Mesenchymal stem cell (in vitro differentiated cells and primary cell): Measurements from ENCODE around the gene UBL4A.

Experiments used
- DNase-seq: peaks from one replicate; pipeline ENCODE4 v3.0.0-alpha.2; 2013
- H2AFZ ChIP-seq: one replicate; pipeline ENCODE4 v1.6.1; 2013; ENCODE audit warnings: low read depth, mild to moderate bottlenecking, control low read depth, inconsistent platforms, low read length, moderate library complexity
- H2AK5ac ChIP-seq: 2 replicates; pipeline ENCODE4 v1.6.1; 2013; ENCODE audit warnings: low read length, moderate library complexity, mild to moderate bottlenecking, inconsistent platforms; ENCODE audit not compliant: severe bottlenecking
- H2BK120ac ChIP-seq: one replicate; pipeline ENCODE4 v1.6.1; 2013; ENCODE audit warnings: low read depth, mild to moderate bottlenecking, inconsistent platforms, low read length, moderate library complexity
- H2BK12ac ChIP-seq, 2 experiments: one replicate each; pipeline ENCODE4 v1.6.1; 2013; ENCODE audit warnings: inconsistent platforms in 2 of 2, low read length in 2 of 2, mild to moderate bottlenecking in 2 of 2, moderate library complexity in 2 of 2, control low read depth in 1 of 2
- H2BK15ac ChIP-seq: one replicate; pipeline ENCODE4 v1.6.1; 2013; ENCODE audit warnings: mild to moderate bottlenecking, low read depth, inconsistent platforms; ENCODE audit not compliant: poor library complexity, severe bottlenecking
- H2BK5ac ChIP-seq: 2 replicates; pipeline ENCODE4 v1.6.1; 2013; ENCODE audit warnings: low read depth, mild to moderate bottlenecking, low read length, control low read depth, inconsistent platforms; ENCODE audit not compliant: poor library complexity, severe bottlenecking
- H3K14ac ChIP-seq, 2 experiments: one replicate each; pipeline ENCODE4 v1.6.1; 2013; ENCODE audit warnings: inconsistent platforms in 2 of 2, low read length in 2 of 2, control low read depth in 1 of 2, mild to moderate bottlenecking in 1 of 2, moderate library complexity in 1 of 2
- H3K18ac ChIP-seq, 2 experiments: one replicate each; pipeline ENCODE4 v1.6.1; 2013; ENCODE audit warnings: inconsistent platforms in 2 of 2, low read length in 2 of 2, control low read depth in 1 of 2, low read depth in 1 of 2, mild to moderate bottlenecking in 1 of 2
- H3K23ac ChIP-seq, 2 experiments: one replicate each; pipeline ENCODE4 v1.6.1; 2013; ENCODE audit warnings: inconsistent platforms in 2 of 2, low read length in 2 of 2, mild to moderate bottlenecking in 2 of 2, moderate library complexity in 2 of 2, control low read depth in 1 of 2
- H3K27ac ChIP-seq: 2 replicates; pipeline ENCODE4 v1.5.1; 2013; ENCODE audit warnings: mild to moderate bottlenecking, moderate library complexity, low read length, control low read depth, inconsistent platforms; ENCODE audit not compliant: poor library complexity, severe bottlenecking
- H3K27me3 ChIP-seq, 2 experiments: 2 replicates each; pipeline versions ENCODE4 v1.6.1 to v1.7.0; 2013; ENCODE audit warnings: low read length in 2 of 2, mild to moderate bottlenecking in 2 of 2, moderate library complexity in 2 of 2, control low read depth in 1 of 2, inconsistent platforms in 1 of 2; ENCODE audit not compliant: control insufficient read depth in 1 of 2, insufficient read depth in 1 of 2
- H3K36me3 ChIP-seq, 2 experiments: 2 replicates each; pipeline versions ENCODE4 v1.6.1 to v1.7.0; 2013; ENCODE audit warnings: low read length in 2 of 2, control low read depth in 1 of 2, inconsistent platforms in 1 of 2, low read depth in 1 of 2, mild to moderate bottlenecking in 1 of 2; ENCODE audit not compliant: insufficient read depth in 2 of 2, control insufficient read depth in 1 of 2
- H3K4ac ChIP-seq, 2 experiments: one replicate each; pipeline ENCODE4 v1.6.1; 2013; ENCODE audit warnings: inconsistent platforms in 2 of 2, low read length in 2 of 2, mild to moderate bottlenecking in 2 of 2, moderate library complexity in 2 of 2, control low read depth in 1 of 2, low read depth in 1 of 2
- H3K4me1 ChIP-seq: 2 replicates; pipeline ENCODE4 v1.6.1; 2013; ENCODE audit warnings: low read depth, low read length, control low read depth; ENCODE audit not compliant: control insufficient read depth, insufficient read depth
- H3K4me2 ChIP-seq: 2 replicates; pipeline ENCODE4 v1.6.1; 2013; ENCODE audit warnings: low read length, mild to moderate bottlenecking, inconsistent platforms; ENCODE audit not compliant: poor library complexity, severe bottlenecking
- H3K4me3 ChIP-seq, 2 experiments: 2 replicates each; pipeline versions ENCODE4 v1.5.1 to v1.7.0; 2013; ENCODE audit warnings: low read length in 2 of 2, mild to moderate bottlenecking in 2 of 2, control low read depth in 1 of 2, low read depth in 1 of 2; ENCODE audit not compliant: insufficient read depth in 1 of 2
- H3K79me1 ChIP-seq: replicated peaks from 2 replicates; pipeline ENCODE4 v1.6.1; 2013; ENCODE audit warnings: mild to moderate bottlenecking, control low read depth, low read length, inconsistent platforms; ENCODE audit not compliant: poor library complexity, severe bottlenecking
- H3K9ac ChIP-seq: 2 replicates; pipeline ENCODE4 v1.7.0; 2013; ENCODE audit warnings: mild to moderate bottlenecking, low read length, moderate library complexity
- H3K9me3 ChIP-seq: 2 replicates; pipeline ENCODE4 v1.7.0; 2013; ENCODE audit warnings: mild to moderate bottlenecking, low read length; ENCODE audit not compliant: control insufficient read depth
- H4K8ac ChIP-seq: one replicate; pipeline ENCODE4 v1.6.1; 2013; ENCODE audit warnings: inconsistent platforms, mild to moderate bottlenecking, low read length, moderate library complexity
- H4K91ac ChIP-seq: one replicate; pipeline ENCODE4 v1.6.1; 2013; ENCODE audit warnings: mild to moderate bottlenecking, low read length, inconsistent platforms
- WGBS: methylation state at CpG from one replicate; pipeline ENCODE4 v1.1.7; 2013; ENCODE audit warnings: mixed read lengths; 5-methylcytosine and 5-hydroxymethylcytosine counted together

UBL4A gene

GRCh38 chrX:154441984-154442707, 44.3 kb downstream of the UBL4A start:
- H3K4ac ChIP-seq = no peak overlapping the region

GRCh38 chrX:154441564-154441963, 44.9 kb downstream of the UBL4A start:
- H3K4me2 ChIP-seq = no peak overlapping the region
- H2BK120ac ChIP-seq = no peak overlapping the region
- H4K91ac ChIP-seq = no peak overlapping the region
- no peak for DNase-seq
- H2BK15ac ChIP-seq = no peak overlapping the region
- no peak overlapping the region for H2AK5ac ChIP-seq
- peaks cover 5% of the 10 kb centered on the region for H3K79me1 ChIP-seq
- H3K14ac ChIP-seq = no peak overlapping the region
- peaks cover 36 to 59% of the 10 kb centered on the region in 2 experiments for H3K36me3 ChIP-seq
- H3K4me3 ChIP-seq = no peak overlapping the region
- H3K9me3 ChIP-seq = no peaks in the 10 kb centered on the region
- peaks cover 31% of the 10 kb centered on the region for H3K4me1 ChIP-seq
- no peak overlapping the region for H3K4ac ChIP-seq
- H3K9ac ChIP-seq = no peak overlapping the region
- H2AFZ ChIP-seq = no peak overlapping the region
- H2BK5ac ChIP-seq = no peak overlapping the region
- WGBS = 98% methylated on average over 7 of the region's 11 CpGs
- no peak overlapping the region for H2BK12ac ChIP-seq
- H3K27me3 ChIP-seq = no peaks in the 10 kb centered on the region
- H3K18ac ChIP-seq = no peak overlapping the region
- no peak overlapping the region for H3K23ac ChIP-seq
- no peak overlapping the region for H4K8ac ChIP-seq
- H3K27ac ChIP-seq = no peak overlapping the region

More at GRCh38 chrX:154441984-154442707, 44.3 kb downstream of the UBL4A start:
- Histone ChIP-seq H3K36me3 (peaks cover 42 to 65% of the 10 kb centered on the region in 2 experiments), H3K4me3 (no peak overlapping the region), H2BK15ac (no peak overlapping the region), H2BK12ac (no peak overlapping the region), H3K4me2 (no peak overlapping the region), H2BK120ac (no peak overlapping the region), H2AFZ (no peak overlapping the region), H4K8ac (peak overlapping the region; percentile 15), H3K9ac (no peak overlapping the region), H4K91ac (no peak overlapping the region), H3K79me1 (peaks cover 8% of the 10 kb centered on the region), H3K18ac (no peak overlapping the region), H3K27me3 (no peaks in the 10 kb centered on the region), H2BK5ac (no peak overlapping the region), H3K4me1 (peaks cover 33% of the 10 kb centered on the region), H3K23ac (no peak overlapping the region), H2AK5ac (no peak overlapping the region), H3K9me3 (no peaks in the 10 kb centered on the region), H3K27ac (no peak overlapping the region), H3K14ac (no peak overlapping the region)
- no peak for DNase-seq
- 95% methylated on average over 20 of the region's 21 CpGs for WGBS

- no peaks in the 10 kb centered on the region for H3K27me3 ChIP-seq
- no peak overlapping the region for H2AFZ ChIP-seq
- H2BK12ac ChIP-seq = no peak overlapping the region
- H2AK5ac ChIP-seq = no peak overlapping the region
- H3K79me1 ChIP-seq = peaks cover 4% of the 10 kb centered on the region
- no peak overlapping the region for H3K23ac ChIP-seq
- no peak for DNase-seq
- H3K18ac ChIP-seq = no peak overlapping the region
- no peak overlapping the region for H3K4me3 ChIP-seq
- H3K27ac ChIP-seq = no peak overlapping the region
- H3K9ac ChIP-seq = no peak overlapping the region
- H4K91ac ChIP-seq = no peak overlapping the region
- H3K4ac ChIP-seq = no peak overlapping the region
- no peak overlapping the region for H2BK120ac ChIP-seq
- 97% methylated on average over 17 of the region's 17 CpGs for WGBS
- H2BK5ac ChIP-seq = no peak overlapping the region
- no peaks in the 10 kb centered on the region for H3K9me3 ChIP-seq
- H3K4me2 ChIP-seq = no peak overlapping the region
- no peak overlapping the region for H3K14ac ChIP-seq
- peaks cover 26% of the 10 kb centered on the region for H3K4me1 ChIP-seq
- no peak overlapping the region for H2BK15ac ChIP-seq
- H4K8ac ChIP-seq = no peak overlapping the region
- H3K36me3 ChIP-seq = peaks cover 32 to 57% of the 10 kb centered on the region in 2 experiments
Observed at GRCh38 chrX:154440623-154441357, 45.6 kb downstream of the UBL4A start.

- WGBS = 97% methylated on average over 8 of the region's 18 CpGs
- Histone ChIP-seq H3K36me3 (peaks cover 38 to 60% of the 10 kb centered on the region in 2 experiments), H2BK5ac (no peak overlapping the region), H2BK120ac (no peak overlapping the region), H3K4me2 (no peak overlapping the region), H2BK12ac (no peak overlapping the region), H4K8ac (no peak overlapping the region), H2AK5ac (no peak overlapping the region), H3K4ac (no peak overlapping the region), H3K27ac (no peak overlapping the region), H3K4me1 (peaks cover 16% of the 10 kb centered on the region), H2BK15ac (no peak overlapping the region), H3K79me1 (peaks cover 2% of the 10 kb centered on the region), H3K18ac (no peak overlapping the region), H3K14ac (no peak overlapping the region), H3K9ac (no peak overlapping the region), H4K91ac (no peak overlapping the region), H2AFZ (no peak overlapping the region), H3K4me3 (no peak overlapping the region), H3K9me3 (no peaks in the 10 kb centered on the region), H3K27me3 (no peaks in the 10 kb centered on the region), H3K23ac (no peak overlapping the region)
- DNase-seq = no peak
Observed at GRCh38 chrX:154439841-154440240, 46.6 kb downstream of the UBL4A start.
